Stimulated activated naive CD4-positive, alpha-beta T cell treated with Interleukin-2 at 50 U/mL for 16 hours (primary cell): ENCODE data around the gene PRUNE2.
"Not testable (repeated sequence)": the region's sequence is repeated elsewhere in the genome, so short reads cannot be mapped to it uniquely, and the experiment has no call there.

Experiments
- DNase-seq: peaks from one replicate; lab custom pipeline; 2025; lab: John Stamatoyannopoulos, UW

PRUNE2 gene

DNA sequence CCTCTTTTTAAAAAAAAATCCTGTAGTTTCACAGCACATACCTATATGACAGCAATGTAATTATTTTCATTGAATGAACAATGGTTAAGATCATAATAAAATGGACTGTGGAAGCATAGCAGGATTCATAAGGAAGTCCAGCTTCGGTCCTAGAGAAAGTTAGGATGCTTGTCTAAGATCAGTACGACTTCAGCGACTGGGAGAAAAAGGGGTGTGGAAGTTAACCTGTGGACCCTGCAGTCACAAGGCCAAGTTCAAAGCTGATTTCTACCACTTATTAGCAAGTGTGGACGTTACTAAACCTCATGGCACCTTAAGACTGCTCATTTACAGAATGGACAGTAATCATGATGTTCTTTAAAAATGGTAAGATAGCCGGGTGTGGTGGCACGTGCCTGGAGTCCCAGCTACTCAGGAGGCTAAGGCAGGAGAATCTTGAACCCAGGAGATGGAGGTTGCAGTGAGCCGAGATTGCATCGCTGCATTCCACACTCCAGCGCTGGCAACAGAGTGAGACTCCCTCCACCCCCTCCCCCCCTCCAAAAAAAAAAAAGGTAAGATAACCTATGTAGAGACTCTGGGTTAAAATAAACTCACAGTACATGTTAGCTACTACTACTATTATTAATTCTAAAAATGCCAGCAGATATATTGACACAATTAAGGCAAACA, 213.3 kb downstream of the PRUNE2 start:
- DNase-seq = no peak

DNA sequence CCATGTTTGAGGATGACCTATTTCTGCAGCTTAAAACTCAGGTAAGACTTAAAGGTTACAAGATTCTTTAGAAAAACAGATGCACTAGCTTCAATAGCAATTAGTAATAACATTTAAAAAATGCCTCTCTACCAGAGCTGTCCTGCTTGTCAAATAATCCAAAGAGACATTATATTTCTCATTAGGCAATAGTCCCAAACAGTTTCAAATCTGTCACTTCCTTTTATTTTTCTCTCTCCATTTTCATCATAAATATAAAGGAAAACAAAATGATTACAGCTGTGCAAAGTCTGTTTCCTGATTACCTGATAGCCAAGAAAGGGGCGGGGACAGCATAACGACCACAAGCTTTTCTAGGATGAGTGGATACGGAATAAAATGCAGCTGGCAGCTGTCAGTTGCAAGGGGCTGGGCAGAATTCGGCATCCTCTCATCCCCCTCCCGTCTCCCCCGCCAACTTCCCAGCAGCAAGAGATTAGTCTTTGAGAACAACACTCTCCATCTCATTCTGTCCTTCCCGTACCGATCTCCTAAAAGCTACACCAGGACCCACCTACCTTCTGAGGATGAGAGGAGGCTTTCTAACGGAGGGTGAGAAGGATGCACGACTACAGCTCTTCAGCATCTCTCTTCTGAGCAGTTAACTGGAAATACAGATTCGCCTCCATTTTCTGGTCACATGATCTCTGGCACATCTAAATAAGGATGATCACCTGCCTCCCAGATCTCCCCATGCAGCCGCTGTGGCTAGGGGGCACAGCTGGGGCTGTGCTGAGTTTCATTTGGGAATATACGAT, 214.2 kb downstream of the PRUNE2 start:
- DNase-seq = no peak

DNA sequence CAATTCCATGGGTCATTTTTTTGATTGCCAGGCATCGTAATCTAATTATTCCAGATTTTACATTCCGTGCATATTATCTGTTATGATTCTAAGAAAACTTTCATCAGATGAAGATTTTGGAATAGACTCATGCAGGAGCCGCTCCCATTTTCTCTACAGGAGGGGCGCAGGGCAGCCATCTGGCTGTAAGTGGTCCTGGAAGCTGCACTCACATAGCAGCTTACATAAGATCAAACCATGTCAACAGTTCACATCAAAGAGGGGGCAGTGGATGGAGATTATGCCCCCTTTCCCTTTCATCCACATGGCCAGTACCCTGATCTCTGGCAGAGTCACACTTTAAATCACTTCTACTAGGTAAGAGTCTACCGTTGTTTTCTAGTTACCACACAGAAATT, 214.9 kb downstream of the PRUNE2 start:
- no peak for DNase-seq

DNA sequence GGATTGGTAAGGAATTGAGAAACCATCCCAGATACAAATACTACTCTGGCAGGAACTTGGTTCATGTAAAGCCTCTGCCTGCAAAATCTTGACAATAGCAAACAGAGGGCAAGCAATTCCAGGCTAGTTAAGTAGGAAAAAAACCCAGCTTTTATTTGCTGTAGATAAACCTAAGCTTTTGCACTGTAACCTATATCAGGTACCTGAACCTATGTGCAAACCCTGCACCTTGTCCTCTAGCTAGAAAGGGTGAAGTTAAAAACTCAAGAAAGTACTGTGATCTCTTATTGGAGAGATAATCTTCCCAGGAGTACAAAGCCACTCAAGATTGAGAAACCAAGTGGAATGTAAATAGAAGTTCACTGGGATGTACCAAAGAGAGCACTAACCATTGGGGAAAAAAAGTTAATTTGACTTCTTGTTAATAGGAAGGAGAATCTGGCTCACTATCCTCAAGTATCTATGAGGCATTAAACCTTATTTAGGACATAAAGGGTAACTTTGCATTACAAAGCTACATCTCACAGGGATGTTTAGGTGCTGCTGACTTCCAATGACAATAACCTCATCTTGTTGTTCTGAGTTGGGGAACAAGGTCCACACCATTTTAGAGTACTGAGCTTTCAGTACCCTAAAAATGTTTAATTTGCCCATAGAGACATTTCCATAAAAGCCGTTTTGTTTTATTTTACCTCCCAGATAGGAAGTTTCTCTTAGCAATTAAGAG, 215.5 kb downstream of the PRUNE2 start:
- DNase-seq = no peak

DNA sequence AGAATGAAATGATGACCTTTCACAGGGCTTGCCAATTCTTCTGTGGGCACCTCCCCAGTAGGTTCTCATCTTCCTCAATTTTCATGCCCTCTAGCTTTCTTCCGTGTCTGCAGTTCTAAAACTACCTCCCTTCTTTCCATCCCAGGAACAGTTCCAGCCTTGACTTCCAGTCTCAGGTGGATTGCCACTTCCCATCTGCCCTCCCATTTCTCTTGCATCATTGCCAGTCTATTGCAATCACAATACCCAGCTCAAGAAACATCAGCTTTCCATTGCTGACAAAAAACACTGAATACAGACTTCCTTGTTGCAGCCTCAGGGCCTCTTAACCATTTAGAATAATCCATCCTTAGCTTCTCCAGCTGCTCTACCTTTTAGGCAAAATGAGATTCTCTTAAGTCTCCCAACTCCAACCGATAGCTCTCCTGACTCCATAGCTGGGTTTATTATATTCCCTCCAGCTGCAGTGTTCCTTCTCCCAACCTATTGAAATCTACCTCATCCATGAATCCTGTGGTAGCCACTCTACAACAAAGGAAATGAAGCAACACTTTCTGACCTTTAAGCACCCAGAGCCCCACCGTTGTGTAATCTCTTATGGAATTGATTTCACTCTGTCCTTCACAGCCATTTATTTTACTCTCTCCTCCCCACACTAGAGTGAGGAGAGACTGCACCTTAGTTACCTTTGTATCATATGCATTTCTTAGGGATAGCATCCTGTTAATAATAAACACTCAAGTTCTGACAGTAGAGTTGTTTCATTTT, 217.3 kb downstream of the PRUNE2 start:
- no peak for DNase-seq

DNA sequence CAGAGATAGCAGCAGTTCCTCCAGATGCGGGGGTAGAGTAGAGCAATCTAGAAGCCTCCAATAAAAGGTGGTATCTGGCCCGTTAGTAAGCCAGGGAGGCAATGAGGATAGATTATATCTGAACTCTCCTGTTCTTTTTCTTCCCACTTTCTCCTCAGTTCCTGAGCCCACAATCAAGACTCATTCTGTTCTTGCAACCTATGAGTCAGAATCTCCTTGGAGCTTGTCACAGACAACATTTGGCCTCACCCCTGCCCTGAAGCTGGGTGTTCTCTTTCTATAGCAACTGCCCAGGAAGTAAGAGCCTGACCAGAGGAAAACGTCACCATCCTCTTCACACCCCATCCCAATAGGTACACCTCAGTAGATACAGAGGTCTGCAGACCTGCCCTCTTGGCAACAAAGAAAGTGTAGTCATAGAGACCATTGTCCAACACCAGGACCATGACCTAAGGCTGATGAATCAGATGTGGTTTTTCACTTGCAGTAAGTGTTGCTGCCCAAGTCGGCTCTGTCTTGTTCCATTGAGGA, 218.0 kb downstream of the PRUNE2 start:
- no peak for DNase-seq

DNA sequence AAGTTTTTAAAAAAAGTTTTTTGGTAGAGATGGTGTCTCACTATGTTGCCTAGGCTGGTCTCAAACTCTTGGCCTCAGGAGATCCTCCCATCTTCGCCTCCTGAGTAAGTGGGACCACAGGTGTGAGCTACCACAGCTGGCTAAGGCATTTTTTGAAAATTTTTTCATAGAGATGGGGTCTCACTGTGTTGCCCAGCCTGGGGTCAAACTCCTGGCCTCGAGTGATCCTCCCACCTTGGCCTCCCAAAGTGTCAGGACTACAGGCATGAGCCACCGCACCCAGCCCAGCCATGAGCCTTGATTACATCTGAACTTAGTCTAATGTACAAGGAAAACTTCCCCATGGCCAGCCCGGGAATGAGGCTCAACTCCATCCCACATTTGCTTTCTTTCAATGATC, 219.2 kb downstream of the PRUNE2 start:
- DNase-seq = no peak

DNA sequence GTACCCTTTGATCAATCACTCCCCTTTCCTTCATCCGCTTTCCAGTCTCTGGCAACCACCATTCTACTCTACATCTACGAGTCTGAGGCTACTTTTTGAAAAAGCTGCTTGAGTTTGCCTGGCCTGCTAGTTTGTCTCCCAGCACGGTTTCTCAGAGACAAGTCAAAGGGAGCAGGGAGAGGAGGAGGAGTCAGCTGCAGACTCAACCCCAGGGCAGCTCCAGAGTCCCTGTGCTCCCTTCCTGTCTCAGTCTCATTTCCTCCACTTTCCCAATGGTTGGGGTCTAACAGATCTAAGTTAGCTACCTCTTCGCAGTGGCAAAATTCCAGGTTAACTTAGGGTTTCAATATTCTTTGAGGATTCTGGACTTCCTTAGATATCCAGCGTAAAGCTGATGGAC, 221.7 kb downstream of the PRUNE2 start:
- no peak for DNase-seq

DNA sequence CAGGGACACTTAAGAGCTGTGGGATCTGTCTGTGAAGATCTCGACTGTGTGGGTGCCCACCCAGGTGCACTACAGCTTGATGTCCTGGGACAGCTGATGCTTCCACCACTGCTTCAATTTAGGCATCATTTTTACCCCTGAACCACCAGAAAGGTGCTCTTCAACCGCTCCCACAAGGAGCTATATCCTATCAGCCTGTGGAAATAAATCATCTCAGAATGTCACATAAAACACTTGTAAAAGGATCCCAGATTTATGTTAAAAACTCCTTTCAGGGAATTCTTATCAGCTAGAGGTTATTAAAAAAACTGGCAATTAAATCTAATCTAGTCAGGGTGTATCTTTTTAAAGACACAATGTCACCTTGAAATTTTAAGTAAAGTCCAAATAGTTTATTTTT, 224.4 kb downstream of the PRUNE2 start:
- no peak for DNase-seq

DNA sequence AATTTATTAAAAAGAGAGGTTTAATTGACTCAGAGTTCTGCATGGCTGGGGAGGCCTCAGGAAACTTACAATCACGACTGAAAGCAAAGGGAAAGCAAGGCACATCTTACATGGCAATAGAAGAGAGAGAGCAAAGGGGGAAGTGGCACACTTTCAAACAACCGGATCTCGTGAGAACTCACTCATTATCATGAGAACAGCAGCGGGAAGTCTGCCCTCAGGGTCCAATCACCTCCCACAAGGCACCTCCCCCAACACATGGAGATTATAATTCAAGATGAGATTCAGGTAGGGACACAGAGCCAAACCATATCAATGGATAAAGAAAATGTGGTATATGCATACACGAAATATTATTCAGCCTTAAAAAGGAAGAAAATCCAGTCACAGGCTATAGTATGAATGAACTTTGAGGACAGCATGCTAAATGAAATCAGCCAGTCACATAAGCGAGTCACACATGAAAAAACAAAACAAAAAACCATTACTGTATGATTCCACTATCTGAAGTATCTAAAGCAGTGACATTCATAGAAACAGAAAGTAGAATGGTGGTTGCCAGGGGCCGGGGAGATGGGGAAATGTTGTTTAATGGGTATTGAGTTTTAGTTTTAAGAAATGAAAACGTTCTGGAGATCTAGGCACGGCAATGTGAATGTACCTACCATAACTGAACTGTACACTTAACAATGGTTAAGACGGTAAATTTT, 225.0 kb downstream of the PRUNE2 start:
- DNase-seq = peak; percentile 17

DNA sequence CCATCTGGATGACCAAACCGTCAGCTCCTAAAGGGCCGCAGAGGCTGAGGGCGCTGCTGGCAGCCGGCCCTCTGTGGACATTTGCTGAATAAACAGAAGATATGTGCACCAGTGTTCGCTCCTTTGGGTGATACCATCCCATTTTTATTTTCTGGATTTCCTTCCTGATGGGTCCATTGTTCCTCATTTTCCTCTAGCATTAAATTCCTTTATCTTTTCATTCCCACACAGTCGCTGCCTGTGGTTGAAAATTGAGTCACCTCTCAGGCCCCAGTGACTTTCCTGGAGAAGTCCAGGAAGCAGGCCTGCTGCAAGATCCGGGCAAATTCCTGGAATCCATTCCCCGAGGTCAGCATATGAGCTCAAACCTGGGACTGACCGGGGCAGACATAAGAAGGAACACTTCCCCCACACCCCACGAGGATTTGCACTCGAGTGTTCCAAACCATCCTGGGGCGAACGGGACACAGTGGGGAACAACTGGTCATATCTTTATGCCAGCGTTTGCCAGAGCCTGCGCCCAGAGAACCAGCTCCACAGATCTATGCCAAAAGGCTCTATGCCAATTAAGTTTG, 228.3 kb downstream of the PRUNE2 start:
- DNase-seq = no peak

DNA sequence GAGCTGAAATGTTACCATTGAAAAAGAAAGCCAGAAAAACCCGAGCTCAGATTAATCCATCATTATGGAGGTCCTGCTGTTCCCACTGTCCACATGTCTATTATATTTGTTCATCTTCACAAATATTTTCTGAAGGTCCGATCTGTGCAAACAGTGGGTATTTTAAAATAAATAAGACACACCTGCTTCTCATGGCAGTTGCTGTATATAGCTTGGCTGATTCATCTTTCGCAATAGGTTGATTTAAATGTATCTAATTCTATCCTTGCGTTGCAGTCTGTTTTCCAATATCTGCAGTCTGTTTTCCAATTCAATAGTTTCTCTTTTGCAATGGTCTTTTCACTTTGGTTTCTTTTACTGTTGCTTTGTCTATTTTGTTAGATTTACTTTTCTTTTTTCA, 229.1 kb downstream of the PRUNE2 start:
- DNase-seq = no peak

DNA sequence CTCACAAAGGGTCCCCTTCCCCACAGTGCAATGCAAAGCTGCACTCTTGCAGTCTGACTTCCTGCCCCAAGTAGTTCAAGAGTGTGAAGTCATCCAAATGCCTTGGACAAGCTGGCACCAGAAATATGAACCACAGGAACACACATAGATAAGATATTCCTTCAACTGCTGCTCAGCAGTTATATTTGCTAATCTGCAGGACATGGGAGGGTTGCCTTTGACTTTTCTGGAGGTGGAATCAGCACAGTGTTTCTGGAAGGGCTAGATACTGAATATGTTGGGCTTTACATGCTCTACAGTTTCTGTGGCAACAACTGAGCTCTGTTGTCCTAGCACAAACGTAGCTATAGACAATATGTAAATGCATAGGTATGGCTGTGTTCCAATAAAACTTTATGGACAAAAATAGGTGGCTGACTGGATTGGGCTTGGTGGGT, 238.4 kb downstream of the PRUNE2 start:
- DNase-seq = no peak

DNA sequence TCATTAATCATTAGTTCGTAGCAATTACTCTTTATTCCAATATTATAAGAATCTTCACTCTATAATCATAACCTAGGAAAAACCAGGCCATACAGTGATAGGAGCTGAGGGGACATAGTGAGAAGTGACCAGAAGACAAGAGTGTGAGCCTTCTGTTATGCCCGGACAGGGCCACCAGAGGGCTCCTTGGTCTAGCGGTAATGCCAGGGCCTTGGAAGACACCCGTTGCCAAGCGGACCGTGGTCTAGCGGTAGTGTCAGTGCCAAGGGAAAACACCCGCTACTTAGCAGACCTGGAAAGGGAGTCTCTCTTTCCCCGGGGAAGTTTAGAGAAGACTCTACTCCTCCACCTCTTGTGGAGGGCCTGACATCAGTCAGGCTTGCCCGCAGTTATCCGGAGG, 239.9 kb downstream of the PRUNE2 start:
- not testable (repeated sequence) for DNase-seq

DNA sequence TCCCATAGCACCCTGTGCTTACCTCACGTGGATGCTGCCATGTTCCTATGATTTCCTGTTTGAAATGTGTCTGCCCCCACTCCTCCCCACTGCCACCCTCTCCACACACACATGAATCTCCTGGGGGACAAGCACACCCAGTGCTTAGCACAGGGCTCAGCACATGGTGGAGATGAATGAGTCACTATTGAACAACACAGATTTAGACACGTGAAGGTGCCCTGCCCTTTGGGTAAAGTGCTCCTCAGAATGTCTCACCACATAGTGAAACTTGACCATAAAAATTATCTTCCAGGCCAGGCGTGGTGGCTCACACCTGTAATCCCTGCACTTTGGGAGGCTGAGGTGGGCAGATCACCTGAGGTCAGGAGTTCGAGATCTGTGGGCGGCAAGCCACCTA, 240.5 kb downstream of the PRUNE2 start:
- DNase-seq = no peak

DNA sequence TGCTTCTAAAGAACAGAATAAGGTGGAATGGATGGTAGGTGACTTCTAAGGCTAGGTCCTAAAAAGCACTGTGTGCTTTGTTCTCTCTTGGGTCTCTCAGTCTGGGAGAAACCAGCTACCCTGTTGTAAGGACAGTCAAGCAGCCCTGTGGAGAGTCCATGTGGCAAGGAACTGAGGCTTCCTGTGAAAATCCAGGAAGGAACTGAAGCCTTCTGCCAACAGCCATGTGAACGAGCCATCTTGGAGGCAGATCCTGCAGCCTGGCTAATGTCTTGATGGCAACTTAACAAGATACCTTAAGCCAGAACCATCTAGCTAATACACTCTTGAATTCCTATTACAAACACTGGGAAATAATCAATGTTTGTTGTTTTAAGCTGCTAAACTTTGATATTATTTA, 241.8 kb downstream of the PRUNE2 start:
- no peak for DNase-seq

DNA sequence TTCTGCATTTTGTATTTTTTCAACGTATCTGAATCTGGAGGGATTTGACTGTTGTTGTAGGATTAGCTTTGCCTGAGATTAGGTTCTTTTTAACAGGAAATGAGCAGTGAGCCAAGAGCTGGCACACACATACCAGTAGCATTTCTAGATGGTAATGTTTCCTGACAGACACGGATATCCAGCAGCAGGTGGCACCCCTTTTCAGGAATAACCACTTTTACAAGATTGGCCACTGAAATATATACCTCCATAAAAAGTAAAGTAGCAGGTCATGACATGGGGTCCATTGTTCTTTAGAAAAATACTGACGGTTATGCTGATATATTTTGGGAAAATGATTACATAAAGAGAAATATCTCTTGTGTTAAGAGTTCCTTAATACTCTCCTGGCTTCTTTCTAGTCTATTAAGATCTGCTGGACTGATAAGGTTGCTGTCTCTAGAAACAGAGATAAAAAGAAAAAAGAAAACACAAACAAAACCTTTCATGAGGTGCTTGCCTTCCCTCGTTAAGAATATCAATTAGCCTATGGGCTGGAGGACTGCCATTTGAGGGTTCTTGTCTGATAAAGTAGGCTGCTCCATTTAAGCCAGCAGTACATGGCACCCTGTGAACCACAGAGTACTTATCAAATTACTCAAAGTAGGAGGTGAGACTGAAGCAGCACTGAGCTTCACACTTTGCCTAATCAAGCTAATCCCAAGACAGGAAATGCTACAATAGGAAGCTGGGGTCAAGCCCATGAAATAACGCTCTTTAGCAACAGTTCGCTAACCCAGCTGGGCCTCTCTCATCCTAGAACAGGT, 243.2 kb downstream of the PRUNE2 start:
- no peak for DNase-seq

DNA sequence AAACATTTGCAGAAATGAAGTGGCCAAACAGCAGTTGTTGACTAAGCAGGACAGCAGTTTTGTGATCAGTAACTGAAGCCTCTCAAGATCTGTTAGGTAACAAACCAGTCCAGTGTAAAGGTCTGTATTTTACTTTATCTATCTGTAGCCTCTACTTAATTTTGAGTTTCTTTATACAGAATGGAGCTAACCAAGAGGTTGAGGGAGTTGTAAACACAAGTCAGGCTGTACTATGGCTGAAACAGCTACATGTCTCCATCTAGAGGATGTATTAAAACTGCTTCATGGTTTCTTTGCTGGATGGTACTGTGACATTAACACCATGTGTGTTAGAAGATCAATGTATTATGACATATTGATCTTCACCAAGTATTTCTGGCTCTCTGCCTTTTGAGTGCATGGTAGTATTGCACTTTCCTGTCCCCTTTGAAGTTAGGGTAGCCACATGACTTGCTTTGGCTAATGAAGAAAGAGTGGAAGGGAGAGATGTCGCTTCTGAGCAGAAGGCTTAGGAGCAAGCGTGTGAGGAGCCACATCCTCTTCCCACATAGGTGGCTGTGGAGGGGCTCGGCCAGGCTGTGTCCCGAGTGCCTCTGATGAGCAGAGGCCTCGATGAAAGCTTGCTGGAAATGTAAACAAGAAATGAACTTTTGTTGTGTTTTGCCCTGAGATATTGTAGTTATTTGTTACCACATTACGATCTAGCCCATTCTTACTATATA, 247.2 kb downstream of the PRUNE2 start:
- DNase-seq = no peak

DNA sequence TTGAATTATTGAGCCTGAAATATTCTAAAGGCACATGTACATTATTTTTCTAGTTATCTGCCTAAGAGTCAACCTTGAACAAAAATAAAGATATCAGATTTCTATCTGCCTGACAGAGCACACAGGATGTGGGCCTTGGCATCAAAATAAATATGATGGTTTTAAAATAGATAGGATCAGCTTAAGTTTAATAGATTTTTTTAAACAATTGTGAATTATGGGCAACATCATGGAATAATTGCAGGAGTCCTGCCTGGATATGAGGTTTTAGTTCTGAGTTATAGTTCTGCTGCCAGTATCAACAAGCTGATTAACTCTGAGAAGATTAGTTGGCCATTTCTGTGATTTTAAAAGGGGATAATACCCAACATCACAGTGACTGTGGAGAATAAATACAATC, 248.6 kb downstream of the PRUNE2 start:
- DNase-seq = no peak
